Activated CD4-positive, alpha-beta T cell treated with anti-CD3 and anti-CD28 coated beads, Interleukin-2, amount 10 ng/mL, durations not matched to agents 7 days and 5 days (primary cell): Measurements from ENCODE around the gene SLC6A13. TPM values are rescaled to one million over a fixed set of nuclear protein-coding genes. Genes with fewer than 3 reads are reported as not detected.
"Not testable (repeated sequence)": the region's sequence is repeated elsewhere in the genome, so short reads cannot be mapped to it uniquely, and the experiment has no call there.

Source experiments
- CTCF ChIA-PET: fragments of 350-600 bp; sonication (Branson Sonifier 250); formaldehyde crosslinking; loops from one replicate; lab custom pipeline; 2021; ENCODE audit warnings: antibody characterized with exemption; lab: Charles Lee
- POLR2A ChIA-PET: fragments of 350-600 bp; sonication (Branson Sonifier 250); formaldehyde crosslinking; loops from one replicate; lab custom pipeline; 2021; ENCODE audit warnings: antibody characterized with exemption; lab: Charles Lee
- DNase-seq: peaks from one replicate; pipeline ENCODE4 v3.0.0-alpha.2; 2020
- H3K27ac Mint-ChIP-seq: one replicate; pipeline ENCODE4 v1.8.0; 2021; ENCODE audit warnings: mild to moderate bottlenecking, moderate library complexity, mixed read lengths
- H3K27me3 Mint-ChIP-seq: one replicate; pipeline ENCODE4 v1.8.0; 2021; ENCODE audit warnings: mixed read lengths
- H3K36me3 Mint-ChIP-seq: one replicate; pipeline ENCODE4 v1.8.0; 2021; ENCODE audit warnings: low read depth, mixed read lengths
- H3K4me1 Mint-ChIP-seq: one replicate; pipeline ENCODE4 v1.8.0; 2021; ENCODE audit warnings: mixed read lengths
- H3K4me3 Mint-ChIP-seq: one replicate; pipeline ENCODE4 v1.8.0; 2021; ENCODE audit warnings: mild to moderate bottlenecking, moderate library complexity, mixed read lengths
- H3K9me3 Mint-ChIP-seq: one replicate; pipeline ENCODE4 v1.8.0; 2021; ENCODE audit warnings: mixed read lengths
- total RNA-seq, 2 experiments: library from RNA; stranded (reverse); gene quantifications; one replicate each; pipeline ENCODE4 v1.2.3, GENCODE V29; 2021

The SLC6A13 gene
- total RNA-seq, 2 experiments from 2014 or later: 0.15 to 0.19 TPM

- no peaks in the 10 kb centered on the region for H3K36me3 Mint-ChIP-seq
- H3K4me1 Mint-ChIP-seq: no peaks in the 10 kb centered on the region
- H3K27me3 Mint-ChIP-seq: peaks cover 10% of the 10 kb centered on the region
- H3K4me3 Mint-ChIP-seq: no peak overlapping the region
- POLR2A ChIA-PET: no interaction called here
- H3K9me3 Mint-ChIP-seq: no peaks in the 10 kb centered on the region
- CTCF ChIA-PET: no interaction called here
- no peak overlapping the region for H3K27ac Mint-ChIP-seq
- no peak for DNase-seq
Measured at GRCh38 chr12:195951-196350, 66.7 kb downstream of the SLC6A13 start.

DNA sequence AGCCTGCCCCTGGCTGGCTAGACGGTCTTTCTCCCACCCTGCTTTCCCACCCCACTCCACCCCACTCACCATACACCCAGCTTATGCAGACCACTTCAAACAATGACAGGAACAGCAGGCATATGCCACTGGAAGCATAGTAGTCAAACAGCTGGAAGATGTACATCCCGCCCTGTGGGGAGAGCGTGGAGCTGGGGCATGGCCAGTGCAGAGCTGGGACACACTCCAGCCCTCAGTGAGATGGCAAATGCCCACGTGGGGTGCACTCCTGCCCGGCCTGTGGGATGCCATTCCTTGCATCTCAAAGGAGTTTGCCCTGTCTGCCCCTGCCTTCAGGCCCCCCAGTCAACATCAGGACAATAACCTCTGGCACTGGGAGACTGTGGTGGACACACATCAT, 67.5 kb downstream of the SLC6A13 start:
- POLR2A ChIA-PET: no interaction called here
- H3K4me1 Mint-ChIP-seq: no peaks in the 10 kb centered on the region
- H3K36me3 Mint-ChIP-seq: no peaks in the 10 kb centered on the region
- H3K27me3 Mint-ChIP-seq: peaks cover 8% of the 10 kb centered on the region
- DNase-seq: no peak
- H3K27ac Mint-ChIP-seq: no peak overlapping the region
- H3K9me3 Mint-ChIP-seq: no peaks in the 10 kb centered on the region
- no peak overlapping the region for H3K4me3 Mint-ChIP-seq
- CTCF ChIA-PET: no interaction called here

DNA sequence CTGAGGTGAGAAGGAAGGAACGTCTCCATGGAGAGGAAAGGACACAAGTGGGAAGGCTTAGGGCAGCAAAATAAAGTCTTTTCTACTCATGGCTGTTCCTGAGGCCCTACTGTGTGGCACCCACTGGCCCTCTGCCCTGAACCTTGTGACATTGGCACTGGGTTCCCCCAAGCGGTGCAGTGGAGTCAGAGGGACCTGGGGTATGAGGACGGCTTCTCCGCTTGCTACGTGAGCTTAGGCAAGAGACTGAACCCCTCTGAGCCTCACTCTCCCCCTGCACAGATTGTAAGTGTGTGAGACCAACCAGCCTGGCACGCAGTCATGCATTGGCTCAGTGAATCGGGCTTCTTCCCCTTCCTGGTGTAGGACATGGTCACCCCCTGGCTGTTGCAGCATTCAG, 68.4 kb downstream of the SLC6A13 start:
- POLR2A ChIA-PET: no interaction called here
- Mint-ChIP-seq H3K9me3 (no peaks in the 10 kb centered on the region), H3K4me3 (no peak overlapping the region), H3K36me3 (no peaks in the 10 kb centered on the region), H3K4me1 (no peaks in the 10 kb centered on the region), H3K27ac (no peak overlapping the region), H3K27me3 (peaks cover 9% of the 10 kb centered on the region)
- CTCF ChIA-PET: no interaction called here
- no peak for DNase-seq

DNA sequence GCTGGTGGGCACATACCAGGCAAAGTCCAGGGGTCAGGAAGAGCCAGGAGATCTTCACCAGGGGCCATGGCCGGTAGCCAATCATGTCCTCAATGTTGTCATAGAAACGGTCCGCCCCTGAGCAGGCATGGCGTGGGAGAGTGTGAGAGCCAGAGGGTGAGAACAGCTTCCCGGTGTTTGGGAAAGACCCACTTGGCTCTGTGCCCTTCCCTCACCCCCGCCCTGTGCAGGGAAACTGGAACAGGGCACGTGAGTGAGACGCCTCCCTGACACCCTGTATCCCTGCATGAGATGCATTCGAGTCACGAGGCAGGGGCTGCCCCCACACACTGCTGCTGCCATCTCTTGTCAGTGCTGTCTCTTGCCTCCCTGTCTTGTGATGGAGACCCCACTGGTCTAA, 69.4 kb downstream of the SLC6A13 start:
- peaks cover 11% of the 10 kb centered on the region for H3K27me3 Mint-ChIP-seq
- H3K36me3 Mint-ChIP-seq: no peaks in the 10 kb centered on the region
- H3K27ac Mint-ChIP-seq: no peak overlapping the region
- H3K9me3 Mint-ChIP-seq: no peaks in the 10 kb centered on the region
- ChIA-PET CTCF (no interaction called here), POLR2A (no interaction called here)
- H3K4me3 Mint-ChIP-seq: no peak overlapping the region
- H3K4me1 Mint-ChIP-seq: peaks cover 5% of the 10 kb centered on the region
- no peak for DNase-seq

- no peak for DNase-seq
- H3K36me3 Mint-ChIP-seq: no peaks in the 10 kb centered on the region
- no peak overlapping the region for H3K4me3 Mint-ChIP-seq
- no peaks in the 10 kb centered on the region for H3K9me3 Mint-ChIP-seq
- ChIA-PET POLR2A (no interaction called here), CTCF (no interaction called here)
- H3K4me1 Mint-ChIP-seq: peaks cover 5% of the 10 kb centered on the region
- H3K27me3 Mint-ChIP-seq: peaks cover 13% of the 10 kb centered on the region
- no peak overlapping the region for H3K27ac Mint-ChIP-seq
Measured at GRCh38 chr12:191541-191940, 71.1 kb downstream of the SLC6A13 start.

- Mint-ChIP-seq H3K4me3 (no peak overlapping the region), H3K4me1 (peaks cover 5% of the 10 kb centered on the region), H3K36me3 (no peaks in the 10 kb centered on the region), H3K27ac (no peak overlapping the region), H3K27me3 (peaks cover 15% of the 10 kb centered on the region), H3K9me3 (no peaks in the 10 kb centered on the region)
- no peak for DNase-seq
- CTCF ChIA-PET: no interaction called here
- POLR2A ChIA-PET: no interaction called here
Measured at GRCh38 chr12:190881-191280, 71.8 kb downstream of the SLC6A13 start.

- ChIA-PET CTCF (interaction anchor here (1.5 kb wide), 1 partner anchor 11 kb away, joined by 4 read pairs; no protein-coding TSS in a partner anchor), POLR2A (no interaction called here)
- Mint-ChIP-seq H3K36me3 (no peaks in the 10 kb centered on the region), H3K9me3 (no peaks in the 10 kb centered on the region), H3K27me3 (peaks cover 18% of the 10 kb centered on the region), H3K4me1 (peaks cover 5% of the 10 kb centered on the region), H3K4me3 (no peak overlapping the region), H3K27ac (no peak overlapping the region)
- DNase-seq: no peak
Measured at GRCh38 chr12:189622-189962, 73.0 kb downstream of the SLC6A13 start.

DNA sequence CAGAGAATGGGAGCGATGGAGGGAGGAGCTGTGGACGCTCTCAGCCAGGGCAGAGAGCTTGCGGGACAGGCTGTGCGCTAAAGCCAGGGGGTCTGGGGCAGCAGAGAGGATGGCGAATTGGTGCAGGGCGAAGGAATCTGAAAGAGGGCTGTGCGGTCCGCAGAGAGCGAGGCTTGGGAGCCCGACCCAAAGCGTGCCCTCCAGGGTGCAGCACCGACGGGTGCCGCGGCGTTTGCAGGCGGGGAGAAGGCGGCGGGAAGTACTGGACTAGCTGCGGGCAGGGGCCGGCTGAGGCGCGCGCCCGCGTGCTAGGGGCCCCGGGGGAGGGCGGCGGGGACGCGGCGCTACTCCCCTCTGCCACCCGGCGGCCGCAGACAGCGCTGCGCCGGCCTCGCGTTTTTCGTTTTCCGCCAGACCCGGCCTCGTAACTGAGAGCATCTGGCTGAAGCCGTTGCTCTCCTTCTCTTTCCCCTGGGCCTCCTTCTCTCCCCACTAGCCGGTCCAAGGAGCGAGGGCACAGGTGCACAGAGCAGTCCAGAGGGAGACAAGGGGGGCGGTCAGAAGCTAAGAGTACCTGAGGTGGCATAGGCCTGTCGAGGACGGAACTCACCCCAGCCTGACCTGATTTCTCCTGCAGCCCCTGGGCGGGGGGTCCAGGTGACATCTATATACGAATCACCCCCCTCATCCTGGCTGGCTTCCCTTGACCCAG, 73.6 kb downstream of the SLC6A13 start:
- ChIA-PET CTCF (interaction anchor here (1.5 kb wide), 1 partner anchor 12 kb away, joined by 4 read pairs; no protein-coding TSS in a partner anchor), POLR2A (no interaction called here)
- H3K27ac Mint-ChIP-seq: no peak overlapping the region

GRCh38 chr12:187986-188909, 74.4 kb downstream of the SLC6A13 start:
- POLR2A ChIA-PET, DNase-seq, H3K4me1 Mint-ChIP-seq, H3K36me3 Mint-ChIP-seq, H3K27ac Mint-ChIP-seq, H3K9me3 Mint-ChIP-seq: not testable (repeated sequence)
- Mint-ChIP-seq H3K27me3 (peaks cover 18% of the 10 kb centered on the region), H3K4me3 (peak overlapping the region; percentile 73)
- CTCF ChIA-PET: interaction anchor here (1.5 kb wide), 1 partner anchor 13 kb away, joined by 4 read pairs; no protein-coding TSS in a partner anchor

More for the DNA sequence above, 73.6 kb downstream of the SLC6A13 start:
- Mint-ChIP-seq H3K27me3 (peaks cover 18% of the 10 kb centered on the region), H3K4me1 (peaks cover 5% of the 10 kb centered on the region), H3K36me3 (no peaks in the 10 kb centered on the region), H3K9me3 (no peaks in the 10 kb centered on the region), H3K4me3 (peak overlapping the region; percentile 73)
- peak; percentile 39 for DNase-seq

DNA sequence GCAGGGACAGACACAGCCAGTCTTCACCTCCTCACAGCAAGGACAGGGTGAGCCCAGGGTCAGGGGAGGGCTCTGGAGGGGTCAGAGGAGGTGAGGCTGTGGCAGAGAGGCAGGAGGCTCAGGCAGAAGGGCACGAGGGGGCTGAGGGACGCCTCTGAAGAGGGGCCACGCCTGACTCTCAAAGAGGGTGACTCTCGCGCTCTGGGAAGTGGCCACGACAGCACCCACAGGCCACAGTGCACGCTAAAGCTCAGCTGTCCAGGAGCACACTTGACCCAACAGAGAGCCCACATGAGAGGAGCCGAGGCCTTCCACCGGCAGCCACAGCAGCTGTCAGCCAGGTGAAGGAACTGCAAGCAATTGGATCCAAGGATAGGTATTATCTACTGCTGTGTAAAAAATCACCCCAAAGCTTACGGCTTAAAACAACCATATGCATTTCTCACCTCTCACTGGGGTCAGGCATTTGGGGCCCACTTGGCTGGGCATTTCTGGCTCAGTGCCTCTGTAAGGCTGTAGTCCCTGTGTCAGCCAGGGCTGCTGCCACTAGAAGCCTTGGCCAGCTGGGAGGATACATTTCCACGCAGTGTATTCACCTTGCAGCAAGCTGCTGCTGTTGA, 76.5 kb downstream of the SLC6A13 start:
- no peak for DNase-seq
- Mint-ChIP-seq H3K4me3 (no peak overlapping the region), H3K27me3 (peaks cover 18% of the 10 kb centered on the region), H3K27ac (no peak overlapping the region), H3K4me1 (peaks cover 5% of the 10 kb centered on the region), H3K36me3 (no peaks in the 10 kb centered on the region), H3K9me3 (no peaks in the 10 kb centered on the region)
- POLR2A ChIA-PET: no interaction called here
- CTCF ChIA-PET: interaction anchor here (0.7 kb wide), 1 partner anchor 9 kb away, joined by 3 read pairs; no protein-coding TSS in a partner anchor

GRCh38 chr12:185576-185955, 77.1 kb downstream of the SLC6A13 start:
- POLR2A ChIA-PET: no interaction called here
- no peak overlapping the region for H3K27ac Mint-ChIP-seq
- CTCF ChIA-PET: no interaction called here
- no peaks in the 10 kb centered on the region for H3K9me3 Mint-ChIP-seq
- H3K4me3 Mint-ChIP-seq: no peak overlapping the region
- DNase-seq: no peak
- H3K27me3 Mint-ChIP-seq: peaks cover 18% of the 10 kb centered on the region
- no peaks in the 10 kb centered on the region for H3K36me3 Mint-ChIP-seq
- peaks cover 7% of the 10 kb centered on the region for H3K4me1 Mint-ChIP-seq

DNA sequence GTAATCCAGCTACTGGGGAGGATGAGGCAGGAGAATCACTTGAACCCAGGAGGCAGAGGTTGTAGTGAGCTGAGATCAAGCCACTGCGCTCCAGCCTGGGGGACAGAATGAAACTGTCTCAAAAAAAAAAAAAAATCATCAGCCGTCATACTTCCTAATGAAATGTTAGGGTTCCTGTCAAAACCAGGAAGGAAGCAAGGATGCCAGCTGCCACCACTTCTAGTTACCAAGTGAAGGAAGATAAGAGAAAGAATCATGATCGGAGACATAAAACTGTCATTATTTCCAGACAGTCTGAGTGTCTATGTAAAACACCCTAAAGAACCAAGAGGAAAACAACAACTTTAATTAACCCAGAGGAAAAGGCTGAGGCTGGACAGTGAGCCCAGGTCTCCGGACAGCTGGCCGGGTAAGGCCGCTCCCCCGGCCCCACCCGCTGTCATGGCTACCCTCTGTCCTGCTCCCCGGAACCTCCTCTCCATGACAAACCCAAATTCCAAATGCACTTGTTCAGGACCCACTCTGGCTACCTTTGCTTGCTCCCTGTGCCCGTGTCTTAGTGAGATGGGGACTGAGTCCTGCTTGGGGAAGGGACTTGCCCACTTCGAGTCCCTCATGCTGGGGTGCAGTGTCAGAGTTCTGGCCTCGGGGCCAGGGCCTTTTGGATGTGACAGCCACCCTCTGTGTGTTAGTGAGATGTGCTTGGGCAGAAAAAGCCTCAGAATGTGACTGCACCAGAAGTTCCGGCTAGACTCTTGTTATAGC, 77.6 kb downstream of the SLC6A13 start:
- Mint-ChIP-seq H3K27me3 (peaks cover 14% of the 10 kb centered on the region), H3K27ac (peak overlapping the region; percentile 36), H3K9me3 (no peaks in the 10 kb centered on the region), H3K4me3 (no peak overlapping the region), H3K36me3 (no peaks in the 10 kb centered on the region), H3K4me1 (peaks cover 13% of the 10 kb centered on the region)
- ChIA-PET CTCF (no interaction called here), POLR2A (no interaction called here)
- no peak for DNase-seq
